Transverse colon (tissue), 4 donors: ENCODE measurements around the gene CDK5RAP2. TPM values are rescaled to one million over a fixed set of nuclear protein-coding genes. Genes with fewer than 3 reads are reported as not detected.

Source experiments
- DNase-seq: peaks from one replicate; pipeline ENCODE4 v3.0.0-alpha.2; 2019
- H3K27ac ChIP-seq, 4 donors: fragments of 200-600 bp; sonication (generic); 2 replicates each; pipeline ENCODE4 v1.5.1; 2016 to 2018; ENCODE audit warnings: inconsistent platforms in 4 of 4
- H3K27me3 ChIP-seq: fragments of 200-600 bp; sonication (generic); 2 replicates; pipeline ENCODE4 v1.5.1; 2017; ENCODE audit warnings: inconsistent platforms
- H3K36me3 ChIP-seq, 4 donors: fragments of 200-600 bp; sonication (generic); 2 replicates each; pipeline ENCODE4 v1.5.1; 2017 to 2019; ENCODE audit warnings: inconsistent platforms in 4 of 4
- H3K4me1 ChIP-seq, 4 donors: fragments of 200-600 bp; sonication (generic); 2 replicates each; pipeline ENCODE4 v1.5.1; 2017 to 2020; ENCODE audit warnings: inconsistent platforms in 4 of 4
- H3K4me3 ChIP-seq, 4 donors: fragments of 200-600 bp; sonication (generic); 1 replicate in 1 of 4; 2 replicates in 3 of 4; pipeline versions ENCODE4 v1.5.1 to v1.6.1; 2017 to 2019; ENCODE audit warnings: inconsistent platforms in 4 of 4
- H3K9me3 ChIP-seq, 2 donors: fragments of 200-600 bp; sonication (generic); 2 replicates each; pipeline ENCODE4 v1.5.1; 2017 to 2019; ENCODE audit warnings: inconsistent platforms in 2 of 2
- CTCF ChIP-seq, 5 experiments: fragments of 200-600 bp in 3 of 5; fragments of 450-650 bp in 2 of 5; sonication (generic) in 3 of 5; IDR thresholded peaks; 1 replicate in 2 of 5; 2 replicates in 3 of 5; pipeline ENCODE4 v1.5.1; 2016 to 2017; ENCODE audit warnings: antibody characterized with exemption in 5 of 5, inconsistent platforms in 3 of 5, mild to moderate bottlenecking in 2 of 5, moderate library complexity in 1 of 5
- EP300 ChIP-seq: sonication (generic); formaldehyde crosslinking; IDR thresholded peaks from one replicate; pipeline ENCODE4 v1.6.1; 2017; ENCODE audit warnings: antibody characterized with exemption, low read depth
- POLR2A ChIP-seq: fragments of 450-650 bp; IDR thresholded peaks from one replicate; pipeline ENCODE4 v1.6.1; 2016; ENCODE audit warnings: antibody characterized with exemption, mild to moderate bottlenecking, moderate library complexity
- POLR2AphosphoS5 ChIP-seq, 3 donors: sonication (generic); formaldehyde crosslinking; IDR thresholded peaks; one replicate each; pipeline ENCODE4 v1.6.1; 2016; ENCODE audit warnings: antibody characterized with exemption in 3 of 3
- whole genome bisulfite sequencing, 2 donors: methylation state at CpG; one replicate each; pipeline ENCODE4 v1.1.5; 2018; ENCODE audit warnings: low coverage in 1 of 2; 5-methylcytosine and 5-hydroxymethylcytosine counted together
- in situ Hi-C, 4 donors: fragments of 200-750 bp; cut with MboI; loops; one replicate each; pipeline versions ENCODE4 v1.15.0 to v1.15.1; 2017; ENCODE audit warnings: low sequenced_read_pairs in 3 of 4, low pct_ligation_motif_present in 1 of 4, low pct_unique_long_range_greater_than_20kb in 1 of 4
- intact Hi-C: fragments of 100-400 bp; cut with DNase I; formaldehyde crosslinking; loops from one replicate; pipeline ENCODE4 v1.15.1; 2023; ENCODE audit warnings: low total_unique reads
- total RNA-seq, 4 donors: library from RNA; depleted of rRNA; stranded (reverse); fragments of >200 nt; gene quantifications; one replicate each; pipeline ENCODE4 v1.1.0, GENCODE V29; 2016

CDK5RAP2 gene
- total RNA-seq, 4 donors from 2014 or later: 23.6 to 154 (median 28.0) TPM

- Histone ChIP-seq H3K27ac (no peak overlapping the region), H3K36me3 (no peaks in the 10 kb centered on the region), H3K4me1 (no peaks in the 10 kb centered on the region), H3K9me3 (no peaks in the 10 kb centered on the region), H3K27me3 (no peaks in the 10 kb centered on the region), H3K4me3 (no peak overlapping the region)
- intact Hi-C loops: no loop called here
- no peak for DNase-seq
- in situ Hi-C loops: no loop called here
- 73 to 92% methylated on average over 1 to 4 of the region's 4 CpGs for WGBS, 2 donors
- TF ChIP-seq EP300 (no peak), POLR2A (no peak), POLR2AphosphoS5 (IDR thresholded peaks at IDR 0.05) (no peak)
Observed at GRCh38 chr9:120350596-120350995, 229.4 kb downstream of the CDK5RAP2 start.

- Histone ChIP-seq H3K4me3 (no peak overlapping the region), H3K36me3 (no peaks in the 10 kb centered on the region), H3K27ac (no peak overlapping the region), H3K27me3 (no peaks in the 10 kb centered on the region), H3K4me1 (no peaks in the 10 kb centered on the region), H3K9me3 (no peaks in the 10 kb centered on the region)
- DNase-seq: no peak
- TF ChIP-seq CTCF (IDR thresholded peaks at IDR 0.05) (peak in 3 of 5 experiments; percentile 18 to 36 (median 29)), POLR2A (no peak)
- in situ Hi-C loops (no loop called here), intact Hi-C loops (no loop called here)
- WGBS, 2 donors: 37 to 56% methylated on average over 2 to 16 of the region's 16 CpGs
Observed at GRCh38 chr9:120348951-120349429, 231.0 kb downstream of the CDK5RAP2 start.

- in situ Hi-C loops (no loop called here), intact Hi-C loops (no loop called here)
- no peak overlapping the region for H3K4me3 ChIP-seq
- no peaks in the 10 kb centered on the region for H3K36me3 ChIP-seq
- DNase-seq: no peak
- H3K27ac ChIP-seq: no peak overlapping the region
- no peaks in the 10 kb centered on the region for H3K27me3 ChIP-seq
- no peak for TF ChIP-seq EP300
- TF ChIP-seq POLR2A: no peak
- no peak for TF ChIP-seq CTCF (IDR thresholded peaks at IDR 0.05)
- no peak for TF ChIP-seq POLR2AphosphoS5 (IDR thresholded peaks at IDR 0.05)
- WGBS, 2 donors: 40 to 81% methylated on average over 1 to 2 of the region's 2 CpGs
- no peaks in the 10 kb centered on the region for H3K9me3 ChIP-seq
- H3K4me1 ChIP-seq: no peaks in the 10 kb centered on the region
Observed at GRCh38 chr9:120345379-120345778, 234.6 kb downstream of the CDK5RAP2 start.

GRCh38 chr9:120344230-120344629, 235.7 kb downstream of the CDK5RAP2 start:
- intact Hi-C loops (no loop called here), in situ Hi-C loops (no loop called here)
- H3K27ac ChIP-seq: no peak overlapping the region
- 71% methylated on average over 1 to 2 of the region's 2 CpGs for WGBS, 2 donors
- H3K27me3 ChIP-seq: no peaks in the 10 kb centered on the region
- no peaks in the 10 kb centered on the region for H3K36me3 ChIP-seq
- H3K9me3 ChIP-seq: no peaks in the 10 kb centered on the region
- no peak for TF ChIP-seq POLR2A
- DNase-seq: no peak
- no peak overlapping the region for H3K4me3 ChIP-seq
- H3K4me1 ChIP-seq: no peaks in the 10 kb centered on the region

GRCh38 chr9:120343416-120343815, 236.6 kb downstream of the CDK5RAP2 start:
- intact Hi-C loops: no loop called here
- TF ChIP-seq CTCF (IDR thresholded peaks at IDR 0.05) (no peak), EP300 (no peak), POLR2AphosphoS5 (IDR thresholded peaks at IDR 0.05) (no peak), POLR2A (no peak)
- Histone ChIP-seq H3K27ac (no peak overlapping the region), H3K4me3 (no peak overlapping the region), H3K36me3 (no peaks in the 10 kb centered on the region), H3K4me1 (no peaks in the 10 kb centered on the region), H3K27me3 (no peaks in the 10 kb centered on the region), H3K9me3 (no peaks in the 10 kb centered on the region)
- DNase-seq: no peak
- in situ Hi-C loops: no loop called here
- 88 to 93% methylated on average over 2 of the region's 2 CpGs for WGBS, 2 donors

Other genes with a start within 250 kb of the CDK5RAP2 start
- 10 to 100 TPM in 3 of 4 donors, 1 to 10 TPM in 1; 6.7 to 17.9 (median 12.7) TPM for gene MEGF9, start 134.3 kb upstream of the CDK5RAP2 start, total RNA-seq
- gene FBXW2, start 213.2 kb upstream of the CDK5RAP2 start, total RNA-seq: 10 to 100 TPM; 23.3 to 52.1 (median 40.0) TPM